A549 (cell line): ENCODE data around the gene ITM2C. TPM values are rescaled to one million over a fixed set of nuclear protein-coding genes. Genes with fewer than 3 reads are reported as not detected.

Source experiments
- ATAC-seq, 2 experiments: fragments of 200-7000 bp in 1 of 2; fragments of >200 bp in 1 of 2; cut with Nextera tagmentation in 1 of 2; cut with Tn5 transposase in 1 of 2; 3 replicates each; pipeline versions ENCODE4 v1.8.0 to v1.9.1; 2018 to 2020; ENCODE audit warnings: mild to moderate bottlenecking in 1 of 2, moderate library complexity in 1 of 2
- CTCF ChIA-PET: fragments of 300-600 bp; sonication (Branson Sonifier 250); formaldehyde crosslinking; extraction: SDS; loops from one replicate; lab custom pipeline; 2021; ENCODE audit warnings: antibody characterized with exemption, inconsistent platforms; lab: Yijun Ruan, JAX
- POLR2A ChIA-PET: fragments of 350-600 bp; formaldehyde crosslinking; extraction: SDS; loops from one replicate; lab custom pipeline; 2021; ENCODE audit warnings: antibody characterized with exemption, inconsistent platforms; lab: Yijun Ruan, JAX
- DNase-seq, 2 experiments: peaks; one replicate each; pipeline versions ENCODE4 v3.0.0 to v3.0.0-alpha.2; 2011 to 2016; ENCODE audit warnings: low read depth in 1 of 2, low spot score in 1 of 2
- FAIRE-seq: peaks from 2 replicates; lab custom pipeline; 2011; peaks lifted over from hg19 to GRCh38; lab: Jason Lieb, UNC
- H3K27ac ChIP-seq, 2 experiments: fragments of >200 bp; sonication (Bioruptor Twin); formaldehyde crosslinking; 3 replicates each; pipeline ENCODE4 v1.5.1; 2016 to 2017
- H3K4me1 ChIP-seq: fragments of >200 bp; sonication (Bioruptor Twin); formaldehyde crosslinking; 3 replicates; pipeline ENCODE4 v1.6.1; 2016
- H3K4me2 ChIP-seq: fragments of >200 bp; sonication (Bioruptor Twin); formaldehyde crosslinking; 3 replicates; pipeline ENCODE4 v1.6.1; 2016
- H3K4me3 ChIP-seq: fragments of >200 bp; sonication (Bioruptor Twin); formaldehyde crosslinking; 3 replicates; pipeline ENCODE4 v1.5.1; 2016
- H3K9me3 ChIP-seq: fragments of >200 bp; sonication (Bioruptor Twin); formaldehyde crosslinking; 3 replicates; pipeline ENCODE4 v1.6.1; 2016
- ATOH8 ChIP-seq: fragments of 250-450 bp; sonication (Bioruptor Pico); IDR thresholded peaks from 2 replicates; pipeline ENCODE4 v1.5.0; 2020; ENCODE audit warnings: low read depth, mild to moderate bottlenecking, moderate library complexity
- BHLHE40 ChIP-seq: IDR thresholded peaks from 2 replicates; pipeline ENCODE4 v1.6.1; 2012; ENCODE audit warnings: low read depth, low read length, inconsistent platforms
- CBX8 ChIP-seq: fragments of 200-600 bp; sonication (generic); IDR thresholded peaks from 2 replicates; pipeline ENCODE4 v1.6.1; 2016
- CEBPB ChIP-seq, 2 experiments: fragments of >200 bp in 1 of 2; sonication (Bioruptor Twin) in 1 of 2; formaldehyde crosslinking in 1 of 2; IDR thresholded peaks; 2 replicates each; pipeline ENCODE4 v1.6.1; 2012 to 2016
- CHD4 ChIP-seq: fragments of 200-600 bp; sonication (generic); IDR thresholded peaks from 2 replicates; pipeline ENCODE4 v1.6.1; 2016; ENCODE audit warnings: antibody characterized with exemption, mild to moderate bottlenecking, borderline replicate concordance
- E2F6 ChIP-seq: IDR thresholded peaks from 2 replicates; pipeline ENCODE4 v1.6.1; 2012; ENCODE audit warnings: low read depth, borderline replicate concordance
- ESRRA ChIP-seq: fragments of 150-350 bp; IDR thresholded peaks from 2 replicates; pipeline ENCODE4 v1.6.1; 2014; ENCODE audit warnings: mild to moderate bottlenecking, low read length, borderline replicate concordance
- FOSB ChIP-seq: fragments of 250-450 bp; sonication (Bioruptor Pico); IDR thresholded peaks from 2 replicates; pipeline ENCODE4 v1.5.0; 2020; ENCODE audit warnings: mild to moderate bottlenecking, moderate library complexity
- GATA3 ChIP-seq: IDR thresholded peaks from 2 replicates; pipeline ENCODE4 v1.6.1; 2012; ENCODE audit warnings: borderline replicate concordance
- HEYL ChIP-seq: fragments of 250-450 bp; sonication (Bioruptor Pico); IDR thresholded peaks from 2 replicates; pipeline ENCODE4 v1.8.0; 2021; ENCODE audit warnings: mild to moderate bottlenecking, moderate library complexity
- HMGXB4 ChIP-seq: fragments of 250-450 bp; sonication (Bioruptor Pico); IDR thresholded peaks from 2 replicates; pipeline ENCODE4 v1.5.0; 2021; ENCODE audit warnings: mild to moderate bottlenecking, moderate library complexity, borderline replicate concordance
- HOXB13 ChIP-seq: fragments of 250-450 bp; sonication (Bioruptor Pico); IDR thresholded peaks from 2 replicates; pipeline ENCODE4 v1.5.0; 2020; ENCODE audit warnings: low read depth, mild to moderate bottlenecking, moderate library complexity
- HOXB5 ChIP-seq: fragments of 250-450 bp; sonication (Bioruptor Pico); IDR thresholded peaks from 2 replicates; pipeline ENCODE4 v1.5.0; 2020; ENCODE audit warnings: mild to moderate bottlenecking, moderate library complexity
- KDM1A ChIP-seq: fragments of 200-600 bp; sonication (generic); IDR thresholded peaks from 2 replicates; pipeline ENCODE4 v1.6.1; 2016; ENCODE audit warnings: low read depth, mild to moderate bottlenecking
- KDM5A ChIP-seq: fragments of 200-600 bp; sonication (generic); IDR thresholded peaks from 2 replicates; pipeline ENCODE4 v1.6.1; 2016; ENCODE audit warnings: antibody characterized with exemption, mild to moderate bottlenecking
- NR3C1 ChIP-seq: fragments of >200 bp; sonication (Bioruptor Twin); formaldehyde crosslinking; IDR thresholded peaks from 3 replicates; pipeline ENCODE4 v1.6.1; 2017
- PHF8 ChIP-seq: fragments of 200-600 bp; sonication (generic); IDR thresholded peaks from 2 replicates; pipeline ENCODE4 v1.6.1; 2016; ENCODE audit warnings: low read depth, mild to moderate bottlenecking, antibody characterized with exemption, moderate library complexity, borderline replicate concordance
- POLR2A ChIP-seq: IDR thresholded peaks from 2 replicates; pipeline ENCODE4 v1.6.1; 2012; ENCODE audit warnings: mild to moderate bottlenecking, low read length
- POLR2AphosphoS2 ChIP-seq: conservative IDR thresholded peaks from 2 replicates; pipeline ENCODE4 v1.6.1; 2012; ENCODE audit warnings: low read length, improper control_type of control experiment, inconsistent platforms
- RCOR1 ChIP-seq: fragments of 150-350 bp; IDR thresholded peaks from 2 replicates; pipeline ENCODE4 v1.6.1; 2014; ENCODE audit warnings: antibody characterized with exemption, low read length, low read depth
- REST ChIP-seq: fragments of 200-600 bp; sonication (generic); IDR thresholded peaks from 2 replicates; pipeline ENCODE4 v1.6.1; 2016; ENCODE audit warnings: antibody characterized with exemption, mild to moderate bottlenecking, moderate library complexity
- SREBF2 ChIP-seq: fragments of 450-650 bp; IDR thresholded peaks from 2 replicates; pipeline ENCODE4 v1.6.1; 2014; ENCODE audit warnings: mild to moderate bottlenecking, moderate library complexity
- TFCP2L1 ChIP-seq: fragments of 250-450 bp; sonication (Bioruptor Pico); IDR thresholded peaks from 2 replicates; pipeline ENCODE4 v1.5.0; 2021; ENCODE audit warnings: mild to moderate bottlenecking
- ZNF302 ChIP-seq: fragments of 250-450 bp; sonication (Bioruptor Pico); IDR thresholded peaks from 2 replicates; pipeline ENCODE4 v1.9.0; 2021; ENCODE audit warnings: inconsistent platforms, mild to moderate bottlenecking, moderate library complexity
- ZSCAN20 ChIP-seq: fragments of 250-450 bp; sonication (Bioruptor Pico); IDR thresholded peaks from 2 replicates; pipeline ENCODE4 v1.8.0; 2022; ENCODE audit warnings: mild to moderate bottlenecking, moderate library complexity
- whole genome bisulfite sequencing: methylation state at CpG from one replicate; pipeline ENCODE4 v1.1.6; 2017; ENCODE audit errors: missing lambda C conversion rate; 5-methylcytosine and 5-hydroxymethylcytosine counted together
- polyA plus RNA-seq, 4 experiments: library from polyadenylated mRNA; depleted of rRNA in 3 of 4; stranded (reverse); fragments of >200 nt; fragmentation: RNase III in 1 of 4; extraction: RNeasy Plus Mini Kit Qiagen cat#74134 plus additional on column Dnase treatment in 1 of 4; gene quantifications; 2 replicates in 3 of 4; 3 replicates in 1 of 4; pipeline ENCODE4 v1.2.3, GENCODE V29; 2011 to 2017

Gene ITM2C
- polyA plus RNA-seq, 2 of the 4 experiments (the other 2 are of a cell fraction): 84.0 to 88.1 TPM

GRCh38 chr2:230828272-230828961 lies 36.3 kb upstream of the ITM2C start:
- ChIA-PET POLR2A (no interaction called here), CTCF (interaction anchor here (1.7 kb wide), 1 partner anchor 224 kb away, joined by 3 read pairs; no protein-coding TSS in a partner anchor)
- no peak for FAIRE-seq
- H3K4me3 ChIP-seq: no peak overlapping the region
- TF ChIP-seq NR3C1 (no peak), SREBF2 (no peak), CHD4 (no peak), BHLHE40 (no peak), RCOR1 (no peak), PHF8 (no peak), FOSB (CRISPR knock-in tag) (no peak), HMGXB4 (CRISPR knock-in tag) (no peak), KDM1A (no peak), ESRRA (no peak), GATA3 (no peak), E2F6 (no peak), KDM5A (no peak), POLR2A (no peak), TFCP2L1 (CRISPR knock-in tag) (no peak), HOXB5 (CRISPR knock-in tag) (no peak), ATOH8 (CRISPR knock-in tag) (no peak), CEBPB (IDR thresholded peaks at IDR 0.05) (no peak), CBX8 (no peak)
- TF ChIP-seq, all 56 proteins: peak for 0
- H3K4me2 ChIP-seq: no peak overlapping the region
- no peak overlapping the region for H3K27ac ChIP-seq
- ATAC-seq (no peak), DNase-seq (no peak)
- WGBS: 86% methylated on average over 31 of the region's 61 CpGs
- H3K9me3 ChIP-seq: peaks cover 6% of the 10 kb centered on the region; the same call in 2 of the 3 replicates
- no peaks in the 10 kb centered on the region for H3K4me1 ChIP-seq

- WGBS: 72% methylated on average over 7 of the region's 14 CpGs
- POLR2A ChIA-PET: no interaction called here
- DNase-seq (no peak), FAIRE-seq (no peak)
- Histone ChIP-seq H3K4me1 (no peaks in the 10 kb centered on the region), H3K4me2 (no peak overlapping the region), H3K9me3 (peaks cover 6% of the 10 kb centered on the region; the same call in 2 of the 3 replicates)
- no peak for TF ChIP-seq POLR2AphosphoS2
- TF ChIP-seq, all 56 proteins: peak for 0
- Histone ChIP-seq H3K27ac (no peak overlapping the region), H3K4me3 (no peak overlapping the region)
- ATAC-seq: no peak
- CTCF ChIA-PET: interaction anchor here (4.3 kb wide), 1 partner anchor 19 kb away, joined by 27 read pairs; no protein-coding TSS in a partner anchor
These were observed 35.4 kb upstream of the ITM2C start for GRCh38 chr2:230829293-230829692.

- 74% methylated on average over 7 of the region's 7 CpGs for WGBS
- DNase-seq (no peak), ATAC-seq (no peak; a peak in 1 of 6 replicates), FAIRE-seq (no peak)
- ChIA-PET POLR2A (no interaction called here), CTCF (interaction anchor here (1.6 to 4.3 kb wide), 2 partner anchors 18 to 157 kb away, joined by 5 to 27 read pairs; no protein-coding TSS in a partner anchor)
- TF ChIP-seq REST (no peak), HOXB13 (no peak), ZNF302 (no peak), HEYL (no peak), ZSCAN20 (CRISPR knock-in tag) (no peak), POLR2AphosphoS2 (no peak)
- no peak overlapping the region for H3K4me3 ChIP-seq
- H3K4me2 ChIP-seq: no peak overlapping the region
- no peak overlapping the region for H3K27ac ChIP-seq
- H3K9me3 ChIP-seq: peaks cover 6% of the 10 kb centered on the region; the same call in 2 of the 3 replicates
- no peaks in the 10 kb centered on the region for H3K4me1 ChIP-seq
These were observed 34.8 kb upstream of the ITM2C start for GRCh38 chr2:230829959-230830358.
